LNCAP (cell line): ENCODE data around the gene BCR.

Experiments
- TF ChIP-seq, protein P1 (sequence below): fragments of 450-650 bp; IDR thresholded peaks from 2 replicates; pipeline ENCODE4 v1.5.1; 2017; ENCODE audit warnings: mild to moderate bottlenecking

BCR gene

DNA sequence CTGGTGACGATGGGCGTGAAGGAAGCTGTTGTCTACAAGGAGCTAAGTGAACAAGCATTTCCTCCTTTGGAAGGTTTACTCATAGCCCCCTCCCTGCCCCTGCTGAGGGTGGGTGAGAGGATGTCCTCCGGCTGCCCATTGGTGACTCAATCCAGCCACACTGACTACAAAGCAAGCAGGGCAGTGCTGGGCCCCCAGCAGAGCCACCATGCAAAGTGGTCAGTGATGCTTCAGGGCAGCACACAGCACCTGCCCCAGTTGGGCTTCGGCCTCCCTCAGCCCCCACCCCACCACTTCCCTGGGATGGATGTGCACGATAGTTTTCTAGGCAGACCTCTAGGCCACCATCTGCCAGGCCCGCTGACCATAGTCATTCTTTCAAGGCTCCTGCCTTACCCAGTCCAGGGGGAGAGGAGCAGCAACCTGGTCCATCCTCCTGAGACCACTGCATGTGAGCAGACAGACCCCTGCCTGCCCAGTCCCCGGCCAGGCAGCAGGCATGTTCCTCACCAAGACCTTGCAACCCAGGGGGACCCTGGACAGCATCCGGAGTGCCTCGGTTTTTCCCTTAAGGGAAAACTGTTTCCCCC is 125.1 kb downstream of the BCR start:
- TF ChIP-seq, protein P1, sequence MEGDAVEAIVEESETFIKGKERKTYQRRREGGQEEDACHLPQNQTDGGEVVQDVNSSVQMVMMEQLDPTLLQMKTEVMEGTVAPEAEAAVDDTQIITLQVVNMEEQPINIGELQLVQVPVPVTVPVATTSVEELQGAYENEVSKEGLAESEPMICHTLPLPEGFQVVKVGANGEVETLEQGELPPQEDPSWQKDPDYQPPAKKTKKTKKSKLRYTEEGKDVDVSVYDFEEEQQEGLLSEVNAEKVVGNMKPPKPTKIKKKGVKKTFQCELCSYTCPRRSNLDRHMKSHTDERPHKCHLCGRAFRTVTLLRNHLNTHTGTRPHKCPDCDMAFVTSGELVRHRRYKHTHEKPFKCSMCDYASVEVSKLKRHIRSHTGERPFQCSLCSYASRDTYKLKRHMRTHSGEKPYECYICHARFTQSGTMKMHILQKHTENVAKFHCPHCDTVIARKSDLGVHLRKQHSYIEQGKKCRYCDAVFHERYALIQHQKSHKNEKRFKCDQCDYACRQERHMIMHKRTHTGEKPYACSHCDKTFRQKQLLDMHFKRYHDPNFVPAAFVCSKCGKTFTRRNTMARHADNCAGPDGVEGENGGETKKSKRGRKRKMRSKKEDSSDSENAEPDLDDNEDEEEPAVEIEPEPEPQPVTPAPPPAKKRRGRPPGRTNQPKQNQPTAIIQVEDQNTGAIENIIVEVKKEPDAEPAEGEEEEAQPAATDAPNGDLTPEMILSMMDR = no peak

DNA sequence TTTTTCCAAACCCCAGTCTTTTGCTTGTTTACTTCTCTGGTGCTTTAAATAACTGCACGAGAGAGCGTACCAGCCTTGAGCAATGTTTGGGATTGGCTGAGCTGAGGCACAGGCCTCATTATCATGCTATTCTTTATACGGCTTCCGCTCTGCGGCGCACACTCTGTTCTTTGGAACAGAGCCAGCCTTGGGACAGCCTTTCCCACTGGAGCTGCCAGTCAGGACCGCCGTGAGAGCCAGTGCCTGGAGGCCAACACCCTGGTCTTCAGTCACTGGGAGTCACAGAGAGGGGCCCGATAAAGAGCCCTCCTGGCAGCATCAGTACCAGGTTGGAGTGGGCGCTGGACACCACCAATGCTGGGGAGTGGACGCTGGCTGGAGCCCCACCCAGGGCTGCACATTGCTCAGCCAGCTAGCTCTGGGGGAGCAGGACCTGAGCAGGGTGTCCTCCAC is 125.6 kb downstream of the BCR start:
- TF ChIP-seq, protein P1 = no peak

DNA sequence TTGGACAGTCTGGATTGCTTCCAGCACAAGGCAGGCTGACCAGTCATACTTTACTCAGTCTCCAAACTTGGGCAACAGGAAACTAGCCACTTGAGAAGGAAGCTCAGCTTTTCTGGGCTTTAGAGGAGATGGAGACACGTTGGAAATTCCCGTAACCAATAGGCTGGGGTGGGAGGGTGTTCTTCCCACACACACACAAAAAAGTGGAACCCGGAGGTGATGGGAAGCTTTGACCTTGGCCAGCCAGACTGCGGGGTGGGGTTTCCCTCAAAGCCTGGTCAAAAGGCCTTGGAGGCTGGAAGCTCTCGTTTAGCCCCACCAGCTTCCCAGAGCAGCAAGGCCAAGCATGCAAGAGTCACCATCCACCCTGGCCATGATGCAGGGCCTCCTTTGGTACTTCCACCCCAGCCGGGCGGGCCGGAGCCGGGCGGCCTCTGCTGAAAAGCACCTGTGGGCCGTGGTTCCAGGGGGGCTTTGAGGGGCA is 126.2 kb downstream of the BCR start:
- TF ChIP-seq, protein P1 = no peak

DNA sequence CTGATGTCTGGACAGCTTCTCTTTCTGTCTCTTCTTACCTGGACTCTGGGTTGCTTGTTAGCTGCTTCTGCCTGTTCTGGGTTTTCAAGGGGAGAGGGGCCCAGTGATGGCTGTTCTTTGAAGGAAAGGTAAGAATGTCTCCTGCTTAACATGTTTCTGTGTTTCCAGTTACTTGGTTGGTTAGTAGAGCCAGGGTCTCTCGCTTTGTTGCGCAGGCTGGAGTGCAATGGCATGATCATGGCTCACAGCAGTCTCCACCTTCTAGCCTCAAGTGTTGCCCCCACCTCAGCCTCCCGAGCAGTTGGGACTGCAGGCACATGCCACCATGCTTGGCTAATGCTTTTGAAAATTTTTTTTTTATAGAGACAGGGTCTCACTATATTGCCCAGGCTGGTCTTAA is 126.6 kb downstream of the BCR start:
- TF ChIP-seq, protein P1 = no peak

DNA sequence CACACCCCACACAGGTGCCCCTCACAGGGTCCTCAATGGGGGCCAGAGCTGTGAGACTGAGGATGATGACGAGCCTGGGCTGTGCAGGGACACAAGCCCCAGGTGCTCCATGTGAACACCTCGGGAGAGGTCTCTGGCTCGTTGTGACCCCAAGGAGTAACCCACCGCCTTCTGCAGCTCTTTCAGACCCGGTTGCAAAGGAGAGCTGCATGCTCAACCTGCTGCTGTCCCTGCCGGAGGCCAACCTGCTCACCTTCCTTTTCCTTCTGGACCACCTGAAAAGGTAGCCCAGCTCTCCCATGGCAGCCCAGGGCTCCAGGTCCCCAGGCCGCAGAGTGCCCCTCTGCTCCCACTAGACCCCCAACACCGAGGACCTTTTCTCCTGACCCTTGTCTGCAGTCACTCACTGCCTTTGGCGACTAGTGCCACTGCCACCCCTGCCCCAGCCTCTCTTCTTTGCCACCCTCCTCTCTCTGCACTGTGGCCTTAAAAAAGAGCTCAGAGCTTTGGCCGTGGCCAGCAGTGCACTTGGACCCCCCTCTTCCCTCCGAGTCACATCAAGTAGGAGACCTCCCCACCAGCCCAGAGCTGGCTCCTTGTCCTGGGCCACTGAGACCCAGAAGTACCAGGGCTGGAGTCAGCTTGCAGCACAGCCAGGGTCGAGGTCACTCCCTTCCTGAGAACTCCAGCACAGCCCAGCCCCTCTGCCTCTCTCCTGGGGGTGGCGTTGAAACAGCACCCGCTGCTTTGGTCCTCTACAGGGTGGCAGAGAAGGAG is 133.7 kb downstream of the BCR start:
- TF ChIP-seq, protein P1 = no peak

DNA sequence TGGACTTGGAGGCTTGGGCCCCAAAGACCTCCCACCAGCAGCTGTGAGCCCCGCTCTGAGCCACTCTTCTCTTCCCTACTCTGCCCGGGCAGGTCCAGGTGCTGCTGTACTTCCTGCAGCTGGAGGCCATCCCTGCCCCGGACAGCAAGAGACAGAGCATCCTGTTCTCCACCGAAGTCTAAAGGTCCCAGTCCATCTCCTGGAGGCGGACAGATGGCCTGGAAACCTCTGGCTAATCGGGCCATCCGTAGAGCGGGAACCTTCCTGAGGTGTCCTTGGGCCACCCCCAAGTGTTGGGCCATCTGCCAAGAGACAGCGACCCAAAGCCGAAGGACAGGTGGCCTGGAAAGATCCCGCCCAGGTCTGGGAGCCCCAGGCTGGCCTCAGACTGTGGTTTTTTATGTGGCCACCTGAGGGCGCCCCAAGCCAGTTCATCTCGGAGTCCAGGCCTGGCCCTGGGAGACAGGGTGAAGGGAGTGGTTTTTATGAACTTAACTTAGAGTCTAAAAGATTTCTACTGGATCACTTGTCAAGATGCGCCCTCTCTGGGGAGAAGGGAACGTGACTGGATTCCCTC is 135.1 kb downstream of the BCR start:
- TF ChIP-seq, protein P1 = peak; percentile 52

DNA sequence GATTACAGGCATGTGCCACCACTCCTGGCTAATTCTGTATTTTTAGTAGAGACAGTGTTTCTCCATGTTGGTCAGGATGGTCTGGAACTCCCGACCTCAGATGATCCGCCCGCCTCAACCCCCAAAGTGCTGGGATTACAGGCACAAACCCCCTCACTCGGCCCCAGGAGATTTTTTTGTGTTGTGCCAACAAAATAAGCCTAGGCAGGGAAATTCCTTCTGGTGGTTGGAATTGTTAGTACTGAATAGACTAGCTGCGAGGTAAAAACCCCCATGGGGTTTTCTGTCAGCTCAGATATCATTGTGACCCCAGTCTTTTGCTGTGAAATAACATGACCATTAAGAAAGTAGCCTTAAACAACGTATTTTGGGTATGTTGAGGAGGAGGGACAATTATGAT is 144.9 kb downstream of the BCR start:
- TF ChIP-seq, protein P1 = no peak
